Natural killer cell (primary cell): Measurements from ENCODE around the gene FAM131A. TPM values are rescaled to one million over a fixed set of nuclear protein-coding genes. Genes with fewer than 3 reads are reported as not detected.
A peak's percentile ranks its signal among the peaks of the same experiment; 100 is the strongest.

ENCODE experiments used
- ATAC-seq, 3 donors: fragments of 150-1000 bp in 2 of 3; fragments of 200-7000 bp in 1 of 3; cut with Tn5 transposase; 1 replicate in 1 of 3; 2 replicates in 2 of 3; pipeline ENCODE4 v1.10.0; 2021; ENCODE audit warnings: mild to moderate bottlenecking in 2 of 3, moderate library complexity in 2 of 3
- DNase-seq, 2 donors: peaks; one replicate each; pipeline versions ENCODE4 v3.0.0 to v3.0.0-alpha.2; 2013 to 2021; ENCODE audit warnings: mixed read lengths in 1 of 2
- H3K27ac ChIP-seq: one replicate; pipeline ENCODE4 v1.5.1; 2013; ENCODE audit warnings: mild to moderate bottlenecking, low read length
- H3K27me3 ChIP-seq: one replicate; pipeline ENCODE4 v1.6.1; 2013; ENCODE audit warnings: low read length; ENCODE audit not compliant: control insufficient read depth, insufficient read depth
- H3K36me3 ChIP-seq: one replicate; pipeline ENCODE4 v1.6.1; 2013; ENCODE audit warnings: low read length; ENCODE audit not compliant: control insufficient read depth, insufficient read depth
- H3K4me1 ChIP-seq: one replicate; pipeline ENCODE4 v1.6.1; 2013; ENCODE audit warnings: low read length; ENCODE audit not compliant: control insufficient read depth, insufficient read depth
- H3K4me3 ChIP-seq: one replicate; pipeline ENCODE4 v1.5.1; 2013; ENCODE audit warnings: low read length
- H3K9me3 ChIP-seq: one replicate; pipeline ENCODE4 v1.6.1; 2013; ENCODE audit warnings: low read length; ENCODE audit not compliant: control insufficient read depth, insufficient read depth
- H3K27ac Mint-ChIP-seq, 2 donors: one replicate each; pipeline ENCODE4 v1.8.0; 2022; ENCODE audit warnings: mild to moderate bottlenecking in 2 of 2, mixed read lengths in 2 of 2, moderate library complexity in 1 of 2
- H3K27me3 Mint-ChIP-seq, 2 donors: one replicate each; pipeline ENCODE4 v1.8.0; 2022; ENCODE audit warnings: low read depth in 2 of 2, mixed read lengths in 2 of 2
- H3K36me3 Mint-ChIP-seq: one replicate; pipeline ENCODE4 v1.8.0; 2022; ENCODE audit warnings: mixed read lengths
- H3K4me1 Mint-ChIP-seq, 2 donors: one replicate each; pipeline ENCODE4 v1.8.0; 2022; ENCODE audit warnings: mixed read lengths in 2 of 2
- H3K4me3 Mint-ChIP-seq: one replicate; pipeline ENCODE4 v1.8.0; 2022; ENCODE audit warnings: mild to moderate bottlenecking, moderate library complexity, mixed read lengths
- H3K9me3 Mint-ChIP-seq, 2 donors: one replicate each; pipeline ENCODE4 v1.8.0; 2022; ENCODE audit warnings: mixed read lengths in 2 of 2
- WGBS: methylation state at CpG from one replicate; pipeline ENCODE4 v1.1.7; 2013; ENCODE audit warnings: missing lambda C conversion rate; ENCODE audit not compliant: insufficient coverage; 5-methylcytosine and 5-hydroxymethylcytosine counted together
- intact Hi-C: fragments of 100-400 bp; cut with micrococcal nuclease; formaldehyde crosslinking; loops from one replicate; pipeline ENCODE4 v1.14.2; 2022
- total RNA-seq, 4 donors: library from RNA; stranded (reverse); fragments of 120-200 nt in 1 of 4; gene quantifications; one replicate each; pipeline versions ENCODE4 v1.2.3 to v1.2.4, GENCODE V29; 2013 to 2022
- TF ChIP-seq, protein P1 (sequence below): fragments of 200-600 bp; IDR thresholded peaks from one replicate; pipeline ENCODE4 v1.8.0; 2022; ENCODE audit warnings: antibody characterized with exemption

The FAM131A gene
- total RNA-seq, 3 donors from 2014 or later (not counting 1 experiment from before 2014, with no cell fraction given): 6.9 to 8.8 (median 8.5) TPM

DNA sequence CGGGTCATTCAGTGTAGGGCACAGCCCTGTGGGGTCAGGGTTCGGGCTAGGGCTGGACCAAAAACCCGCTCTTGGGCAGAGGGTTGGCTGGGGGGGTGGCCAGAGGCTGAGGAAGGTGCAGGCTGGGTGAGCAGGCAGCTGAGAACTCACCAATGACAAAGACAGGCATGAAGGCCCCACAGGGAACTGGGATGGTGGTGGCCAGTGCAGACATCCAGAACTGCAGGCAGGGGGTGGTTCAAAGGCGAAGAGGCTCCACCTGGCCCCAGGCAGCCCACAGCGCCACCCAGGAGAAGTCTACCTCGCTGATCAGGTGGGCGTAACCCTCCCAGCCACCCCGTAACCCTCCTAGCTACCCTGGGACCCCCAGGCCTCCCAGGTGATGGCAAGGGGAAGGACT is 17.4 kb downstream of the FAM131A start:
- Mint-ChIP-seq H3K27ac (peak overlapping the region in 1 of 2 donors; percentile 69), H3K9me3 (no peaks in the 10 kb centered on the region), H3K4me1 (peaks cover 0 to 1% of the 10 kb centered on the region in 2 donors), H3K27me3 (peaks cover 0 to under 1% of the 10 kb centered on the region in 2 donors), H3K4me3 (no peak overlapping the region), H3K36me3 (no peaks in the 10 kb centered on the region)
- WGBS: 84% methylated on average over 8 of the region's 8 CpGs
- no peak overlapping the region for H3K4me3 ChIP-seq
- H3K36me3 ChIP-seq: no peaks in the 10 kb centered on the region
- DNase-seq: no peak
- no peaks in the 10 kb centered on the region for H3K27me3 ChIP-seq
- H3K4me1 ChIP-seq: peaks cover 10% of the 10 kb centered on the region
- H3K27ac ChIP-seq: no peak overlapping the region
- H3K9me3 ChIP-seq: no peaks in the 10 kb centered on the region
- TF ChIP-seq, protein P1, sequence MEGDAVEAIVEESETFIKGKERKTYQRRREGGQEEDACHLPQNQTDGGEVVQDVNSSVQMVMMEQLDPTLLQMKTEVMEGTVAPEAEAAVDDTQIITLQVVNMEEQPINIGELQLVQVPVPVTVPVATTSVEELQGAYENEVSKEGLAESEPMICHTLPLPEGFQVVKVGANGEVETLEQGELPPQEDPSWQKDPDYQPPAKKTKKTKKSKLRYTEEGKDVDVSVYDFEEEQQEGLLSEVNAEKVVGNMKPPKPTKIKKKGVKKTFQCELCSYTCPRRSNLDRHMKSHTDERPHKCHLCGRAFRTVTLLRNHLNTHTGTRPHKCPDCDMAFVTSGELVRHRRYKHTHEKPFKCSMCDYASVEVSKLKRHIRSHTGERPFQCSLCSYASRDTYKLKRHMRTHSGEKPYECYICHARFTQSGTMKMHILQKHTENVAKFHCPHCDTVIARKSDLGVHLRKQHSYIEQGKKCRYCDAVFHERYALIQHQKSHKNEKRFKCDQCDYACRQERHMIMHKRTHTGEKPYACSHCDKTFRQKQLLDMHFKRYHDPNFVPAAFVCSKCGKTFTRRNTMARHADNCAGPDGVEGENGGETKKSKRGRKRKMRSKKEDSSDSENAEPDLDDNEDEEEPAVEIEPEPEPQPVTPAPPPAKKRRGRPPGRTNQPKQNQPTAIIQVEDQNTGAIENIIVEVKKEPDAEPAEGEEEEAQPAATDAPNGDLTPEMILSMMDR: no peak
- intact Hi-C loops: loop anchor here (1.0 kb wide), 1 partner anchor 159 kb away; no protein-coding TSS in a partner anchor
- ATAC-seq: no peak

DNA sequence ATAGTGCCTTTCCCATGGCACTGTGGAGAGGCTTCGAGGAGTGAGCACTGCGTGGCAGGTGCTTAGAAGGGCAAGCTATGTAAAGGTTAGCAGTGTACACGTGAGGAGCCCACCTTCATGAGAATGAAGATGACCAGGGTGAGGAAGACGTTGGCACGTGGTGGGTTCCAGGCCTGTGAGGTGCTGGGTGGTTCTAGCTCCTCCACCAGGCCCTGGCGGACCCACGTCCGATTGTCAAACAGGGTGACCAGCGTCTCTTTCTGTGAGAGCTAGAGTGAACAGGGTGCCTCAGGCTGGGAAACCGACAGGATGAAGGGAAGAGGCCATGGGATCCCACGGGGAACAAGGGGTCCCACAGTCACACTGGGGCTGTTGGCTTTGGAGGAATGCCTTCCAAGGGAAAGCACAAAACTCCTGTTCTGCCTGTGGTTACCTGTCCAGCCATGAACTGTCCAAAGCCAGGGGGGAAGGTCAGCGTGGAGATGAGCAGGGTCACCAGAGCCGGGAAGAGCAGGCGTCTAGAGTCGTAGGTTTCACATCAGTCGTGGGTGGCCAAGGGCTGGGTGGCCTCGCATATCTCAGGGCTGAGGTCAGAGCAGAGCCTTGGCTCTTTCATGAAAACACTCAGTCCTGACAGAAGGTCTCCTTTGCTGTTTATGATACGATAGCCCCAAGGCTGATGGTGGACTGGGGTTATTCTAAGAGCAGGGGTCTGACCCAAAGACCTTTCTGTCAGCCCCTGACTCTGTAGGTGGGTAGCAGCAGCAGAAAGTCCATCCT is 18.1 kb downstream of the FAM131A start:
- ATAC-seq (no peak), DNase-seq (no peak)
- Mint-ChIP-seq H3K27me3 (peaks cover 0 to 3% of the 10 kb centered on the region in 2 donors), H3K4me3 (no peak overlapping the region), H3K4me1 (peaks cover 0 to 7% of the 10 kb centered on the region in 2 donors), H3K27ac (peak overlapping the region in 1 of 2 donors; percentile 69), H3K9me3 (no peaks in the 10 kb centered on the region), H3K36me3 (no peaks in the 10 kb centered on the region)
- no peaks in the 10 kb centered on the region for H3K9me3 ChIP-seq
- H3K27me3 ChIP-seq: no peaks in the 10 kb centered on the region
- H3K4me3 ChIP-seq: no peak overlapping the region
- H3K4me1 ChIP-seq: peaks cover 10% of the 10 kb centered on the region
- WGBS: 92% methylated on average over 18 of the region's 18 CpGs
- no peaks in the 10 kb centered on the region for H3K36me3 ChIP-seq
- no peak overlapping the region for H3K27ac ChIP-seq
- intact Hi-C loops: no loop called here
- TF ChIP-seq, protein P1: no peak

DNA sequence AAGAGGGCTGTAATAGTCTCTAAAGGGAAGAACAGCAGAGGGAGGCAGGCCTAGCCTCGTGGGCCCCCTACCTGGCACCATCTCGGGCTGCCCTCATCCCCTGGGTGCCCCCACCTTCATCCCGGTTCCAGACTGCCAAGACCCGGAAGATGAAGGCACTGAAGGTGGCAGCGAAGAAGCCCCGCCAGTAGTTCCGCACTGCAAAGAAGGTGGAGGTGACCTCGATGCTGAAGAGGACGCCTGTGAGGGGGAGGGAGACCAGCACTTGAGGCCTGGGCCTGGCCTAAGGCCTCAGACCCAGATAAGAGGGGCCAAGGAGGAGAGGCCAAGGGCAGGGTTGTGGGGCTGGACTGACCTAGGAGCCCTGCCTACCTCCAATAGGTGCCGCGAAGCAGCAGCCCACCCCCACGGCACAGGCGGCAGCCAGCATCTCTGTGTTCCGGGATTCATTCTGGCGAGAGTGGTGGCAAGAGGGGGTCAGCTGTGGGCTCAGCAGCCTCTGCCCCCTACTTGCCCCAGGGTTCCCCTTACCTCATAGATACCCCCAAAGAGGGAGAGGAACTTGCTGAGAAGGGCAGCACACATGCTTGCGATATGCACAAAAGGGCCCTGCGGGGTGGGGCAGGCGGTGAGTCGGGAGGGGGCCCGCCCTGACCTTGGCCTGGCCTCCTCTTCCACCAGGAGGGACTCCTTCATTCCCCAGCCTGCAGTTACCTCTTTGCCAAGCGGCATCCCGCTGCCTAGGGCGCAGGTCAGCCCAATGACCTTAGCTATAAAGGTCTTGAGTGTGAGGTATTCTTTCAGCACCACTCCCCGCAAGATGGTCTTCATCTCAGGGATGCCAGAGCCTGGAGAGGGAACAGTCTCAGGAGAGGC is 20.1 kb downstream of the FAM131A start:
- Histone ChIP-seq H3K4me1 (peaks cover 27% of the 10 kb centered on the region), H3K27ac (no peak overlapping the region), H3K9me3 (no peaks in the 10 kb centered on the region), H3K27me3 (no peaks in the 10 kb centered on the region), H3K36me3 (no peaks in the 10 kb centered on the region), H3K4me3 (no peak overlapping the region)
- no peak overlapping the region for H3K4me3 Mint-ChIP-seq
- WGBS: 92% methylated on average over 24 of the region's 24 CpGs
- DNase-seq (no peak), ATAC-seq (no peak)
- peaks cover 0 to 19% of the 10 kb centered on the region in 2 donors for H3K4me1 Mint-ChIP-seq
- H3K27me3 Mint-ChIP-seq: peaks cover 0 to 3% of the 10 kb centered on the region in 2 donors
- no peaks in the 10 kb centered on the region for H3K36me3 Mint-ChIP-seq
- no peaks in the 10 kb centered on the region for H3K9me3 Mint-ChIP-seq
- intact Hi-C loops: no loop called here
- TF ChIP-seq, protein P1: no peak
- no peak overlapping the region for H3K27ac Mint-ChIP-seq
